DMS 273 (cell line): ENCODE measurements around the gene SWT1.
A peak's percentile ranks its signal among the peaks of the same experiment; 100 is the strongest.
"Not testable (repeated sequence)": the region's sequence is repeated elsewhere in the genome, so short reads cannot be mapped to it uniquely, and the experiment has no call there.

Experiments
- DNase-seq: peaks from one replicate; lab custom pipeline; 2025; ENCODE audit not compliant: unreplicated experiment; lab: John Stamatoyannopoulos, UW

The SWT1 gene

GRCh38 chr1:185318431-185319138, 161.6 kb downstream of the SWT1 start:
- no peak for DNase-seq

- no peak for DNase-seq
Observed at GRCh38 chr1:185319139-185319475, 162.1 kb downstream of the SWT1 start.

- not testable (repeated sequence) for DNase-seq
Observed at GRCh38 chr1:185321104-185321503, 164.1 kb downstream of the SWT1 start.

- not testable (repeated sequence) for DNase-seq
Observed at GRCh38 chr1:185321653-185322221, 164.8 kb downstream of the SWT1 start.

- DNase-seq, result no peak
Observed at GRCh38 chr1:185322636-185323035, 165.7 kb downstream of the SWT1 start.

GRCh38 chr1:185324118-185324517, 167.2 kb downstream of the SWT1 start:
- DNase-seq, result no peak

- peak; percentile 21 for DNase-seq
Observed at GRCh38 chr1:185325413-185325812, 168.4 kb downstream of the SWT1 start.

GRCh38 chr1:185328255-185328654, 171.3 kb downstream of the SWT1 start:
- DNase-seq, result no peak

- no peak for DNase-seq
Observed at GRCh38 chr1:185334182-185334581, 177.2 kb downstream of the SWT1 start.

GRCh38 chr1:185337246-185337645, 180.3 kb downstream of the SWT1 start:
- no peak for DNase-seq

GRCh38 chr1:185338719-185339622, 182.0 kb downstream of the SWT1 start:
- no peak for DNase-seq

GRCh38 chr1:185341196-185341781, 184.3 kb downstream of the SWT1 start:
- DNase-seq, result no peak
